Heart right ventricle (tissue), 16 donors: ENCODE measurements around the gene ATP6V0B. TPM values are rescaled to one million over a fixed set of nuclear protein-coding genes. Genes with fewer than 3 reads are reported as not detected.

Source experiments
- ATAC-seq, 8 donors: fragments of 200-7000 bp; cut with Tn5 transposase; one replicate each; pipeline ENCODE4 v1.9.1; 2020; ENCODE audit warnings: mild to moderate bottlenecking in 8 of 8, moderate library complexity in 8 of 8, moderate number of reproducible peaks in 1 of 8
- DNase-seq, 2 donors: peaks; one replicate each; pipeline ENCODE4 v3.0.0-alpha.2; 2020
- H3K27ac ChIP-seq, 10 donors: fragments of 200-600 bp; sonication (generic) in 2 of 10; one replicate each; pipeline versions ENCODE4 v1.5.0 to v1.8.0; 2020 to 2022; ENCODE audit warnings: mild to moderate bottlenecking in 3 of 10
- H3K27me3 ChIP-seq, 7 donors: fragments of 200-600 bp; one replicate each; pipeline ENCODE4 v1.8.0; 2021 to 2022; ENCODE audit warnings: mild to moderate bottlenecking in 2 of 7
- H3K36me3 ChIP-seq, 9 donors: fragments of 200-600 bp; sonication (generic) in 1 of 9; one replicate each; pipeline versions ENCODE4 v1.5.0 to v1.8.0; 2020 to 2022; ENCODE audit warnings: mild to moderate bottlenecking in 2 of 9
- H3K4me1 ChIP-seq, 9 donors: fragments of 200-600 bp; sonication (generic) in 1 of 9; one replicate each; pipeline versions ENCODE4 v1.5.0 to v1.8.0; 2020 to 2022; ENCODE audit warnings: mild to moderate bottlenecking in 4 of 9
- H3K4me3 ChIP-seq, 10 donors: fragments of 200-600 bp; sonication (generic) in 2 of 10; one replicate each; pipeline versions ENCODE4 v1.5.0 to v1.8.0; 2020 to 2022; ENCODE audit warnings: mild to moderate bottlenecking in 7 of 10, moderate library complexity in 2 of 10
- H3K9me3 ChIP-seq, 11 donors: fragments of 200-600 bp in 10 of 11; sonication (generic) in 2 of 11; one replicate each; pipeline versions ENCODE4 v1.5.0 to v1.8.0; 2013 to 2022; ENCODE audit warnings: mild to moderate bottlenecking in 2 of 11, control low read depth in 1 of 11, moderate library complexity in 1 of 11
- WGBS, 2 donors: extraction: QIAGEN DNeasy Blood & Tissue Kit; methylation state at CpG; one replicate each; pipeline ENCODE4 v1.1.7; 2013; ENCODE audit warnings: inconsistent platforms in 1 of 2; 5-methylcytosine and 5-hydroxymethylcytosine counted together
- intact Hi-C, 10 donors: fragments of 100-400 bp; cut with DNase I; formaldehyde crosslinking; loops; one replicate each; pipeline versions ENCODE4 v1.11.1 to v1.14.2; 2022
- polyA plus RNA-seq, 2 donors: library from polyadenylated mRNA; stranded (reverse); fragments of 200-250 nt; gene quantifications; one replicate each; pipeline ENCODE4 v1.2.3, GENCODE V29; 2013
- total RNA-seq, 10 donors: library from RNA; stranded (reverse); fragmentation: NEBNext Ultra II Directional in 3 of 10; extraction: Animal tissue kit (Norgen Biotek cat#: 25700) in 3 of 10; gene quantifications; one replicate each; pipeline versions ENCODE4 v1.2.1 to v1.2.4, GENCODE V29; 2021 to 2023
- TF ChIP-seq, protein P1 (sequence below), 9 donors: fragments of 200-600 bp; sonication (generic) in 2 of 9; IDR thresholded peaks; one replicate each; pipeline versions ENCODE4 v1.5.0 to v1.8.0; 2021 to 2022; ENCODE audit warnings: antibody characterized with exemption in 9 of 9, mild to moderate bottlenecking in 5 of 9, moderate library complexity in 1 of 9
- donor health status: Arrhythmogenic right ventricular cardiomyopathy.
- donor health status: ischemic (EF 13 %, LVEDD 7.1; RV severe dilation, severe dysfunction).
- donor health status: healthy with polysubstance abuse.
- donor health status: DM: no; HTN: yes; CAD: no.
- donor health status: DM: no; HTN: no; CAD: no.
- donor health status: ischemic (EF 25% LVEDD 6.9; RV normal size, moderate dysfunction).
- donor health status: ischemic (EF 25% LVEDD 5.7; RV mildly dilated, moderate dysfunction).
- donor health status: healthy.
- donor health status: DM: yes; HTN: yes; CAD: no.
- donor health status: Ischemic cardiomyopathy.
- donor health status: ischemic (EF 35%, LVEDD 5.7; RV mildly dilated, moderate dysfunction).
- donor health status: nonischemic (EF 11% LVEDD 7.7; RV severe dilation, severe dysfunction).
- donor health status: DM: yes; HTN: yes; CAD: no.
- donor health status: PGD.
- donor health status: ischemic (EF 29% LVEDD 5.4; RV normal size, mild dysfunction).
- donor health status: nonischemic (EF 23%, LVEDD 6.1; RV moderate dilation, normal function).

ATP6V0B gene
- total and polyA plus RNA-seq, 12 donors: 63.1 to 227 (median 74.3) TPM

DNA sequence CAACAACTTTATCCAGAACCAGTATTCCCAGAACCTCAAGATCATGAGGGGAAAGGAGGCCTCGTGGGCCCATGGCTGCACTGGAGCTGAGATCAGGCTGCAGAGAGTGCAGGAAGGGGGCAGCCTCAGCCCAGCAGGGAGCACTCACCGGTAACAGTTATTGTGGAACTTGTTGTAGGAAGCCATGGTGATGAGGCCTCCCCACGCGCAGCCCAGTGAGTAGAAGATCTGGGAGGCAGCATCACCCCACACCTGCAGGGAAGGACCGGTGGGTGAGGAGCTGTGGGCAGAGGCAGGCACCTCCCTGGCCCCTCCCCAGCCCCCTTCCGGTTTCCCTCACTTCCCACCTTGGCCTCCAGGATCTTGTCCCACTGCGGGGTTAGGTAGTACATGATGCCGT, 27.4 kb downstream of the ATP6V0B start:
- Histone ChIP-seq H3K27me3 (no peaks in the 10 kb centered on the region), H3K4me1 (peaks cover 0 to 6% (median 3%) of the 10 kb centered on the region in 9 donors), H3K36me3 (no peaks in the 10 kb centered on the region), H3K27ac (no peak overlapping the region), H3K9me3 (no peaks in the 10 kb centered on the region), H3K4me3 (no peak overlapping the region)
- intact Hi-C loops: loop anchor here in 5 of 10 donors (2.0 to 5.0 kb wide), 3 partner anchors 35 to 45 kb away; no protein-coding TSS in a partner anchor
- no peak for ATAC-seq
- WGBS, 2 donors: 78 to 83% methylated on average over 8 of the region's 8 CpGs
- DNase-seq: no peak
- TF ChIP-seq, protein P1, sequence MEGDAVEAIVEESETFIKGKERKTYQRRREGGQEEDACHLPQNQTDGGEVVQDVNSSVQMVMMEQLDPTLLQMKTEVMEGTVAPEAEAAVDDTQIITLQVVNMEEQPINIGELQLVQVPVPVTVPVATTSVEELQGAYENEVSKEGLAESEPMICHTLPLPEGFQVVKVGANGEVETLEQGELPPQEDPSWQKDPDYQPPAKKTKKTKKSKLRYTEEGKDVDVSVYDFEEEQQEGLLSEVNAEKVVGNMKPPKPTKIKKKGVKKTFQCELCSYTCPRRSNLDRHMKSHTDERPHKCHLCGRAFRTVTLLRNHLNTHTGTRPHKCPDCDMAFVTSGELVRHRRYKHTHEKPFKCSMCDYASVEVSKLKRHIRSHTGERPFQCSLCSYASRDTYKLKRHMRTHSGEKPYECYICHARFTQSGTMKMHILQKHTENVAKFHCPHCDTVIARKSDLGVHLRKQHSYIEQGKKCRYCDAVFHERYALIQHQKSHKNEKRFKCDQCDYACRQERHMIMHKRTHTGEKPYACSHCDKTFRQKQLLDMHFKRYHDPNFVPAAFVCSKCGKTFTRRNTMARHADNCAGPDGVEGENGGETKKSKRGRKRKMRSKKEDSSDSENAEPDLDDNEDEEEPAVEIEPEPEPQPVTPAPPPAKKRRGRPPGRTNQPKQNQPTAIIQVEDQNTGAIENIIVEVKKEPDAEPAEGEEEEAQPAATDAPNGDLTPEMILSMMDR (IDR thresholded peaks at IDR 0.05): no peak

DNA sequence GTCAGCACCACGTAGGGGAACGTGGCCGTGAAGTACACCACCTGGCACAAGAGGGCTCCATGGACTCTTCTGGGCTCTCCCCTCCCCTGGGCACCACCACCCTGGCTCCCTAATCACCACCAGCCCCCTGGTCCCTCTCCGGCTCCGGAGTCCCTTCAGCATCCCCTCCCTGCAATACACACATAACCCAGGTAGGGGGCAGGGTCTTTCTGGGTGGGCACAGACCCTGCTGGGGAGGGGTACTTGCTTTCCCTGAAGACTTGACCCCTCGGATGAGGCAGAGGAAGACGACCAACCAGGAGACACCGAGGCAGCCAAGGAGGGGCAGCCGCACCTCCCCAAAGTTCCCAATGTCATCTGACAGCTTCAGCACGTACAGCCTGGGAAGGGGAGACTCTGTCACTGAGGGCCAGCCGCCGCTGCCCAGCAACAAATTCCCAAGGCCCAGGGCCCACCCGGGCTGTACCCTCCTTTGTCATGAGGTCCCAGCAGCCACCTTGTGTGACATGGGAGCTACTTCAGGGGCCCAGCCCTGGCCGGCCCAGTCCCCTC, 27.9 kb downstream of the ATP6V0B start:
- intact Hi-C loops: loop anchor here in 5 of 10 donors (2.0 to 5.0 kb wide), 3 partner anchors 34 to 45 kb away; no protein-coding TSS in a partner anchor
- DNase-seq (no peak), ATAC-seq (no peak)
- Histone ChIP-seq H3K9me3 (no peaks in the 10 kb centered on the region), H3K36me3 (no peaks in the 10 kb centered on the region), H3K27me3 (no peaks in the 10 kb centered on the region), H3K4me1 (peaks cover 0 to 6% (median 3%) of the 10 kb centered on the region in 9 donors), H3K27ac (no peak overlapping the region), H3K4me3 (no peak overlapping the region)
- WGBS, 2 donors: 74 to 79% methylated on average over 14 of the region's 14 CpGs
- TF ChIP-seq, protein P1 (IDR thresholded peaks at IDR 0.05): no peak

DNA sequence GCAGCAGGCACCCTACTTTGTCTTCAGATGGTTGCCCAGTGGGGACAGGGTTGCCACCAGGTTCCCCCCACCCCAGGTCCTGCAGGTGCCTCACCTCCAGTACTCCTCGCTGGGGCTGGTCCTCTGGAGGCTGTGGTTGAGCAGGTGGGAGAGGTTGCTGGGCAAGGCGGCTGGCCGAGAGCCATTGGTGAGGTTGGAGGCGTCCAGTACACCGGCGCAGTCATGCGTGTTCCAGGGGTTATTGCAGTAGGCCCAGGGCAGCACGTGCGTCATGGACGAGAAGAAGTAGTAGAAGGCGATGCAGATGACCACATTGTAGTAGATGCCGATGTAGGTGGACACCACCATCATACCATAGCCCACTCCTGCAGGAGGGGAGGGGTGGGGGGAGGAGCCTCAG, 33.5 kb downstream of the ATP6V0B start:
- DNase-seq: no peak
- Histone ChIP-seq H3K4me3 (no peak overlapping the region), H3K4me1 (peaks cover 0 to 6% (median 3%) of the 10 kb centered on the region in 9 donors), H3K27ac (no peak overlapping the region), H3K36me3 (no peaks in the 10 kb centered on the region), H3K27me3 (no peaks in the 10 kb centered on the region), H3K9me3 (no peaks in the 10 kb centered on the region)
- TF ChIP-seq, protein P1 (IDR thresholded peaks at IDR 0.05): no peak
- ATAC-seq: no peak
- intact Hi-C loops: loop anchor here in 3 of 10 donors (5.0 kb wide), 1 partner anchor 39 kb away; no protein-coding TSS in a partner anchor
- 94% methylated on average over 12 of the region's 12 CpGs for WGBS, 2 donors

DNA sequence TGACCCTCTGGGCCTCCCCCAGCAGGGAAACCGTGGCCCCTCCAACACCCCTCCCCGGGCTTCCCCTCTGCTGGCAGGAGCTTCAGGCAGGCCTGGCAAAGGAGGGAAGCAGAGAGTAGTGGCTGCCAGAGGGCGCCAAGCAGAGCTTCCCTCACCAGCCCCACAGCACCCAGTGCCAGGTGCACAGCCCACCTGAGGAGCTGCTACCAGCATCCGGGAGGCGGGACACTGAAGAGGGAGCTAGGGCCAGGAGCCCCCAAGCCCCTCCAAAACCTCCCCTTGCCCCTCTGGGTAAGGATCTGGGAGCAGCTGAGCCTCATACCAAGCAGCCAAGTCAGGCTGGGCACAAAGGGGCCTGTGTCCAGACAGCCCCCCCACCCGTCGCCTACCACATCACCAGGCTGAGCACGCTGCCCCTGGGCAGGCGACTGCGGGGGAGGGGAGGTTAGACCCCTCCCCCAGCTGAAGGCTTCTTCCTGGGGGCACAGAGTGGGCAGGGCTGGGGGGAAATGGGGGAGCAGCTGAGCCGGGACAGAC, 36.2 kb downstream of the ATP6V0B start:
- Histone ChIP-seq H3K27ac (no peak overlapping the region), H3K27me3 (no peaks in the 10 kb centered on the region), H3K36me3 (no peaks in the 10 kb centered on the region), H3K9me3 (no peaks in the 10 kb centered on the region), H3K4me3 (no peak overlapping the region), H3K4me1 (peaks cover 0 to 20% (median under 1%) of the 10 kb centered on the region in 9 donors)
- TF ChIP-seq, protein P1 (IDR thresholded peaks at IDR 0.05): no peak
- ATAC-seq: no peak
- intact Hi-C loops: no loop called here
- no peak for DNase-seq
- 80 to 87% methylated on average over 11 of the region's 11 CpGs for WGBS, 2 donors
